Measurements from ENCODE around the gene LZTR1. TPM values are rescaled to one million over a fixed set of nuclear protein-coding genes. Genes with fewer than 3 reads are reported as not detected.

The LZTR1 gene
- total RNA-seq, 4 donors from 2014 or later, result 18.2 to 73.7 (median 56.1) TPM

DNA sequence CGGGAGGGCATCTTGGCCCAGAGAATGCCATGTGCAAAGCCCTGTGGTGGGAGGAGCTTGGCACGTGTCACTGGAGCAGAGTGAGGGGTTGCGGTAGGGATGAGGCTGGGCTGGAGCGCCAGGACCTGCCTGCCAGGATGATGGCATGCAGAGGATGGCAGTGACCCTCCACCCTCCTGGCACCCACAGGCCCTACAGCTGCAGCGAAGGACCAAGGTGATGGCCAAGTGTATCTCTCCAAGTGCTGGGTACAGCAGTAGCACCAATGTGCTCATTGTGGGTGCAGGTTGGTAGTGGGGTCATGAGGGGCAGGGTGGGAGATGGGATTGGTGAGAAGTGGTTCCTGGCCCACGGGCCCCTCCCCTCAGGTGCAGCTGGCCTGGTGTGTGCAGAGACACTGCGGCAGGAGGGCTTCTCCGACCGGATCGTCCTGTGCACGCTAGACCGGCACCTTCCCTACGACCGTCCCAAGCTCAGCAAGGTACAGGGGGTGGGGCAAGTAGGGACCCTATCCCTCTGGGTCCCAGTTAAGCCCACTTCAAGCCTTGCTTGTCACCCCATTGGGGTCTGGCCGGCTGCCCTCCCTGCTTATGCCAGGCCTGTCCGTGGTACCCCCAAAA, 7.7 kb upstream of the LZTR1 start:
- intact Hi-C loops (cut with DNase I; ENCODE audit: low total_unique reads), result no loop called here
- no peak for DNase-seq
- Histone ChIP-seq H3K27ac (no peak overlapping the region), H3K27me3 (no peaks in the 10 kb centered on the region), H3K4me3 (no peak overlapping the region), H3K36me3 (no peaks in the 10 kb centered on the region), H3K4me1 (no peaks in the 10 kb centered on the region), H3K9me3 (no peaks in the 10 kb centered on the region)
- no peak for TF ChIP-seq POLR2A (IDR thresholded peaks at IDR 0.05)
- TF ChIP-seq, protein P1, sequence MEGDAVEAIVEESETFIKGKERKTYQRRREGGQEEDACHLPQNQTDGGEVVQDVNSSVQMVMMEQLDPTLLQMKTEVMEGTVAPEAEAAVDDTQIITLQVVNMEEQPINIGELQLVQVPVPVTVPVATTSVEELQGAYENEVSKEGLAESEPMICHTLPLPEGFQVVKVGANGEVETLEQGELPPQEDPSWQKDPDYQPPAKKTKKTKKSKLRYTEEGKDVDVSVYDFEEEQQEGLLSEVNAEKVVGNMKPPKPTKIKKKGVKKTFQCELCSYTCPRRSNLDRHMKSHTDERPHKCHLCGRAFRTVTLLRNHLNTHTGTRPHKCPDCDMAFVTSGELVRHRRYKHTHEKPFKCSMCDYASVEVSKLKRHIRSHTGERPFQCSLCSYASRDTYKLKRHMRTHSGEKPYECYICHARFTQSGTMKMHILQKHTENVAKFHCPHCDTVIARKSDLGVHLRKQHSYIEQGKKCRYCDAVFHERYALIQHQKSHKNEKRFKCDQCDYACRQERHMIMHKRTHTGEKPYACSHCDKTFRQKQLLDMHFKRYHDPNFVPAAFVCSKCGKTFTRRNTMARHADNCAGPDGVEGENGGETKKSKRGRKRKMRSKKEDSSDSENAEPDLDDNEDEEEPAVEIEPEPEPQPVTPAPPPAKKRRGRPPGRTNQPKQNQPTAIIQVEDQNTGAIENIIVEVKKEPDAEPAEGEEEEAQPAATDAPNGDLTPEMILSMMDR (IDR thresholded peaks at IDR 0.05), result no peak

DNA sequence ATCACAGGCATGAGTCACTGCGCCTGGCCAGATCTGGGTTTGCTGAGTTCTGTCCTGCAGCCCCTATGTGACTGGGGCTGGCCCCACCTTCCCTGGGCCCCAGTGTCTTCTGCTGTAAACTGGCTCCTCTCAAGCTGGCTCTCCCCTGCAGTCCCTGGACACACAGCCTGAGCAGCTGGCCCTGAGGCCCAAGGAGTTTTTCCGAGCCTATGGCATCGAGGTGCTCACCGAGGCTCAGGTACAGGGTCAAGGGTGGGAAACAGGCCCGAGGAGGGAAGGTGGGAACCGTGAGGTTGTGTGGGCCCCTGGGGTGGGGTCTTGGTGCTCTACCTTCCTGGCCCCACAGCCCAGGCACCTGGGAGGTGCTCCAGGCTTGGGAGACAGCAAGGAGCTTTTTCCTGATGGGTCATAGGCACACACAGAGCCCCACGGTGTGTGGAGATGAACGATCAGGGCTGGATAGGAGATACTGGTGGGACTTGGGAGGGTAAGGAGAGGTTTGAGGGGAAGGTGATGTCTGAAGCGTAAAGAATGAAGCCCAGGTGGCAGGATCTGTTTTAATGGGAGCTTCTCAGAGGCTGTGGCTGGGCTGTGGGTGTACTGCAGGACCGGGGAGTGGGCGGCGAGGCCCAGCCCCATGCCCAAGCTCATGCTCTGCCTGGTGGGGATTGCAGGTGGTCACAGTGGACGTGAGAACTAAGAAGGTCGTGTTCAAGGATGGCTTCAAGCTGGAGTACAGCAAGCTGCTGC, 6.4 kb upstream of the LZTR1 start:
- intact Hi-C loops (cut with DNase I; ENCODE audit: low total_unique reads), result no loop called here
- TF ChIP-seq, protein P1 (IDR thresholded peaks at IDR 0.05), result no peak
- no peak for TF ChIP-seq POLR2A (IDR thresholded peaks at IDR 0.05)
- no peaks in the 10 kb centered on the region for H3K36me3 ChIP-seq
- DNase-seq, result no peak
- no peaks in the 10 kb centered on the region for H3K4me1 ChIP-seq
- no peaks in the 10 kb centered on the region for H3K27me3 ChIP-seq
- H3K4me3 ChIP-seq, result no peak overlapping the region
- H3K9me3 ChIP-seq, result no peaks in the 10 kb centered on the region
- no peak overlapping the region for H3K27ac ChIP-seq

DNA sequence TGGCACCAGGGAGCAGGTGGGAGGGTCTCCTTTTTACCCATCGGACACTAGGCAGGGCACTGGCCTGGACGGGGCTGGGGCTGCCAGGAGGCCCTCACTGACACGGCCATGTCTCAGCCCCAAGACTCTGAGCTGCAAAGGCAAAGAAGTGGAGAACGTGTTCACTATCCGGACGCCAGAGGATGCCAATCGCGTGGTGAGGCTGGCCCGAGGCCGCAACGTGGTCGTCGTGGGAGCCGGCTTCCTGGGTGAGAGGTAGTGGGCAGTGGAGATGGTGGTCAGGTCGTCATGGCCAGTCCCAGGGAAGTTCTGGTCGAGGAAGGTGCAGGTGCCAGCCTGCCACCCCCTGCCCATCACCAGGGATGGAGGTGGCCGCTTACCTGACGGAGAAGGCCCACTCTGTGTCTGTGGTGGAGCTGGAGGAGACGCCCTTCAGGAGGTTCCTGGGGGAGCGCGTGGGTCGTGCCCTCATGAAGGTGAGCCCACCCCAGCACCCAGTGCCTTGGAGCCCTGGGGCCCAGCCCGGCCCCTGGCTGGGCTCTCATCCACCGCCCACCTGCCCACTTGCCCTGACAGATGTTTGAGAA, 5.7 kb upstream of the LZTR1 start:
- intact Hi-C loops (cut with DNase I; ENCODE audit: low total_unique reads), result no loop called here
- Histone ChIP-seq H3K36me3 (no peaks in the 10 kb centered on the region), H3K4me1 (peaks cover 0 to 6% of the 10 kb centered on the region in 2 donors), H3K27ac (no peak overlapping the region), H3K27me3 (no peaks in the 10 kb centered on the region), H3K4me3 (no peak overlapping the region), H3K9me3 (no peaks in the 10 kb centered on the region)
- DNase-seq, result no peak
- TF ChIP-seq, protein P1 (IDR thresholded peaks at IDR 0.05), result no peak
- TF ChIP-seq POLR2A (IDR thresholded peaks at IDR 0.05), result no peak

DNA sequence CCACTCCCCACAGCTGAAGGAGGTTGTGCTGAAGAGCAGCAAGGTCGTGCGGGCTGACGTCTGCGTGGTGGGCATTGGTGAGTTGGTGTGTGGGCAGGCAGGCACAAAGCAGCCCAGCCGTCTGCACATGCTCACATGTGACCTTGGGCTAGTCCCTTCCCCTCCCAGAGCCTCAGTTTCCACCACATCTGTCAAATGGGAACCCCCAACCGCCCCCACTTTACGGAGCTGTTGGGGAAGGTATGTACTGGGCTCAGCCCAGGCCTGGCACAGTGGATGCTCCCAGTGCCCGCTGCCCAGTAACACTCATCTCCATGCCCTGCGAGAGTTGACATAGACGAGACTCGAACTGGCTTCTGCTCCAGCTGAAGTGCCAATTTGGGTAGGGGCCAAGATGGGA, 5.1 kb upstream of the LZTR1 start:
- H3K4me3 ChIP-seq, result no peak overlapping the region
- no peaks in the 10 kb centered on the region for H3K27me3 ChIP-seq
- no peak overlapping the region for H3K27ac ChIP-seq
- no peak for TF ChIP-seq POLR2A (IDR thresholded peaks at IDR 0.05)
- TF ChIP-seq, protein P1 (IDR thresholded peaks at IDR 0.05), result no peak
- intact Hi-C loops (cut with DNase I; ENCODE audit: low total_unique reads), result no loop called here
- no peak for DNase-seq
- no peaks in the 10 kb centered on the region for H3K9me3 ChIP-seq
- peaks cover 0 to 8% of the 10 kb centered on the region in 2 donors for H3K4me1 ChIP-seq
- H3K36me3 ChIP-seq, result no peaks in the 10 kb centered on the region

Measured in uterus (tissue), 4 donors.